ENCODE measurements around the gene CITED4.

Gene CITED4

DNA sequence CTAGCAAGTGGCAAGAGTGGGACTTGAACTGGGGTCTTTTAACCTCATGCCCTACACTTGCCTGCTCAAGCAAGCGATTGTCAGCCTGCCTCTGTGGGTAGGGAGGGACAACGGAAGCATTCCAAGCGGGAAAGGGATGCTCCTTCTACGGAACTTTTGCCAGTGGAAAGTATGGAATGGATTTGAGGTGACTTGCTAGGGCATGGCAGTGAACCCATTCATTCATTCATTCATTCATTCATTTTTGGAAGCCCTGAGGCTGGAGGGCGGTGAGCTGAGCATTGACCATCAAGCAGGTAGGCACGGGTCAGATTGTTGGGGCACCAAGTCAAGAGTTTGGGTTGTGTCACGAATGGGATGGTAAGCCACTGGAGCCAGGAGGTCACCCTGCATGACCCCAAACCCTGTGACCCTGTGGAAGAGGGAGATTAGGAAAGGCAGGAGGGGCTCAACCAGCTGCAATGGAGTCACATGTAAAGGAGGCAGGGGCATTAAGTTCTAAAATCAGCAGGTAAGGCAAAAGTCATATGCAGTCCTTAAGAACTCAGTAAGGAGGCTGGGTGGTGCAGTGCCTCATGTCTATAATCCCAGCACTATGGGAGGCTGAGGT, 11.8 kb upstream of the CITED4 start:
- TF ChIP-seq, protein P1, sequence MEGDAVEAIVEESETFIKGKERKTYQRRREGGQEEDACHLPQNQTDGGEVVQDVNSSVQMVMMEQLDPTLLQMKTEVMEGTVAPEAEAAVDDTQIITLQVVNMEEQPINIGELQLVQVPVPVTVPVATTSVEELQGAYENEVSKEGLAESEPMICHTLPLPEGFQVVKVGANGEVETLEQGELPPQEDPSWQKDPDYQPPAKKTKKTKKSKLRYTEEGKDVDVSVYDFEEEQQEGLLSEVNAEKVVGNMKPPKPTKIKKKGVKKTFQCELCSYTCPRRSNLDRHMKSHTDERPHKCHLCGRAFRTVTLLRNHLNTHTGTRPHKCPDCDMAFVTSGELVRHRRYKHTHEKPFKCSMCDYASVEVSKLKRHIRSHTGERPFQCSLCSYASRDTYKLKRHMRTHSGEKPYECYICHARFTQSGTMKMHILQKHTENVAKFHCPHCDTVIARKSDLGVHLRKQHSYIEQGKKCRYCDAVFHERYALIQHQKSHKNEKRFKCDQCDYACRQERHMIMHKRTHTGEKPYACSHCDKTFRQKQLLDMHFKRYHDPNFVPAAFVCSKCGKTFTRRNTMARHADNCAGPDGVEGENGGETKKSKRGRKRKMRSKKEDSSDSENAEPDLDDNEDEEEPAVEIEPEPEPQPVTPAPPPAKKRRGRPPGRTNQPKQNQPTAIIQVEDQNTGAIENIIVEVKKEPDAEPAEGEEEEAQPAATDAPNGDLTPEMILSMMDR (conservative IDR thresholded peaks at IDR 0.05; ENCODE audit: low read depth, low read length) = no peak
- Histone ChIP-seq H2AFZ (ENCODE audit: low read depth) (no peak overlapping the region), H4K20me1 (ENCODE audit: insufficient read depth) (no peaks in the 10 kb centered on the region), H3K79me2 (ENCODE audit: insufficient read depth, low read depth) (no peaks in the 10 kb centered on the region), H3K4me1 (ENCODE audit: low read depth, poor library complexity, severe bottlenecking) (no peaks in the 10 kb centered on the region), H3K4me2 (no peak overlapping the region), H3K4me3 (IDR thresholded peaks at IDR 0.05; ENCODE audit: insufficient read depth, low read depth, low read length) (no peak overlapping the region), H3K27ac (no peak overlapping the region), H3K9ac (no peak overlapping the region), H3K27me3 (ENCODE audit: insufficient read depth, low read depth) (no peaks in the 10 kb centered on the region), H3K36me3 (ENCODE audit: insufficient read depth) (no peaks in the 10 kb centered on the region)

DNA sequence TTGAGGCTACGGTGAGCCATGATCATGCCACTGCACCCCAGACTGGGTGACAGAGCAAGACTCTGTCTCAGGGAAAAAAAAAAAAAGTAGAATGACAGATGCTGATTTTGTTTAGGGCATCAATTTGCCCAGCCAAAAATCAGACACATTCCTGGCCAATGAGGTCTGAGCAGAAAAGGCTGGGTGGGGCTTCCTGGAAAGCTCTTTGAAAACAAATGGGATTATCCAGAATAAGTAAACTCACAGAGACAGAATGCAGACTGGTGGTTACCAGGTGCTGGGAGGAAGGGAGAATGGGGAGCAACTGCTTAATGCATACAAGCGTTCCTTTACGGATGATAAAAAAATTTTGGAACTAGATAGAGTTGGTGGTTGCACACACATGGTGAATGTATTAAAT, 10.1 kb upstream of the CITED4 start:
- H2AFZ ChIP-seq (ENCODE audit: low read depth) = no peak overlapping the region
- H3K4me3 ChIP-seq (IDR thresholded peaks at IDR 0.05; ENCODE audit: insufficient read depth, low read depth, low read length) = no peak overlapping the region
- H3K4me2 ChIP-seq = no peak overlapping the region
- no peaks in the 10 kb centered on the region for H4K20me1 ChIP-seq (ENCODE audit: insufficient read depth)
- no peaks in the 10 kb centered on the region for H3K27me3 ChIP-seq (ENCODE audit: insufficient read depth, low read depth)
- no peaks in the 10 kb centered on the region for H3K36me3 ChIP-seq (ENCODE audit: insufficient read depth)
- TF ChIP-seq, protein P1 (conservative IDR thresholded peaks at IDR 0.05; ENCODE audit: low read depth, low read length) = no peak
- no peak overlapping the region for H3K27ac ChIP-seq
- H3K9ac ChIP-seq = no peak overlapping the region
- no peaks in the 10 kb centered on the region for H3K4me1 ChIP-seq (ENCODE audit: low read depth, poor library complexity, severe bottlenecking)
- H3K79me2 ChIP-seq (ENCODE audit: insufficient read depth, low read depth) = no peaks in the 10 kb centered on the region

DNA sequence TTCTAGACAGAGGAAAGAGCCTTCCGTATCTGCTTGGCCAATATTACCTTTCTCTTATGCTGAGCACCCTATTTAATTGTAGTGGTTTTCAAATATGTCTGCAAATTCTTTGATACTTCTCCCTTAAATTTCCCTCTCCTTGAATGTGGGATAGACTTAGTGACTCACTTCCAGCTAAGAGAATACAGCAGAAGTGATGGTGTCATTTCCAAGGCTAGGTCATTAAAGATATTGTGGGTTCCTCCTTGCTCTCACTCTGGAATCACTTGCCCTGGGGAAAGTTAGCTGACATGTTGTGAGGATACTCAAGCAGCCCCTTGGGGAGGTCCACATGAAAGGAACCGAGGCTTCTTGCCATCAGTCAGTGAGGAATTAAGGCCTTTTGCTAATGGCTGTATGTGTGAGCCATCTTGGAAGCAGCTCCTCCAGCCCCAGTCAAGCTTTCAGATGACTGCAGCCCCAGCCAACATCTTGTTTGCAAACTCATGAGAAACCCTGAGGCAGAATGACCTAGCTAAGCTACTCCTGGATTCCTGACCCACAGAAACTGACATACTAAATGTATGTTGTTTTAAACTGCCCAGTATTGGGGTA, 8.1 kb upstream of the CITED4 start:
- Histone ChIP-seq H3K9ac (no peak overlapping the region), H3K79me2 (ENCODE audit: insufficient read depth, low read depth) (no peaks in the 10 kb centered on the region), H4K20me1 (ENCODE audit: insufficient read depth) (no peaks in the 10 kb centered on the region), H3K4me2 (no peak overlapping the region), H3K27ac (no peak overlapping the region), H3K27me3 (ENCODE audit: insufficient read depth, low read depth) (no peaks in the 10 kb centered on the region), H3K4me3 (IDR thresholded peaks at IDR 0.05; ENCODE audit: insufficient read depth, low read depth, low read length) (no peak overlapping the region), H2AFZ (ENCODE audit: low read depth) (no peak overlapping the region), H3K4me1 (ENCODE audit: low read depth, poor library complexity, severe bottlenecking) (no peaks in the 10 kb centered on the region), H3K36me3 (ENCODE audit: insufficient read depth) (no peaks in the 10 kb centered on the region)
- TF ChIP-seq, protein P1 (conservative IDR thresholded peaks at IDR 0.05; ENCODE audit: low read depth, low read length) = no peak

DNA sequence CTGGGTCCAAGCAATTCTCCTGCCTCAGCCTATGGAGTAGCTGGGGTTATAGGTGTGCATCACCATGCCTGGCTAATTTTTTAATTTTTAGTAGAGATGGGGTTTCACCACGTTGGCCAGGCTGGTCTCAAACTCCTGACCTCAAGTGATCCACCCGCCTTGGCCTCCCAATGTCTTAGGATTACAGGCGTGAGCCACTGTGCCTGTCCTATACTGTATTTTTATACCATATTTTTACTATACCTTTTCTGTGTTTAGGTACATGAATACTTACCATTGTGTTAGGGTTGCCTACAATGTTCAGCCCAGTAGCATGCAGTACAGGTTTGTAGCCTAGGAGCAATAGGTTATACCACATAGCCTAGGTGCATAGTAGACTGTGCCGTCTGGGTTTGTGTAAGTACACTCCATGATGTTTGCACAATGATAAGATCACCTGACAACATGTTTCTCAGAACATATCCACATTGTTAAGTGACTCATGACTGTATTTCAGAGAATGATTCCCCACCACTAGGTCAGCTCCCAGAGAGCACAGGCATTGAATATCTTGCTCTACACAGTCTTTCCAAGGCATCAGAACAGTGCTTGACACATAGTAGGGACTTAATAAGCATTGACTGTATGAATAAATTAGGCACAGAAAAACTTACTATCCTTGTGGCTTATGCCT, 6.0 kb upstream of the CITED4 start:
- H3K4me3 ChIP-seq (IDR thresholded peaks at IDR 0.05; ENCODE audit: insufficient read depth, low read depth, low read length) = no peak overlapping the region
- no peak overlapping the region for H2AFZ ChIP-seq (ENCODE audit: low read depth)
- no peaks in the 10 kb centered on the region for H3K79me2 ChIP-seq (ENCODE audit: insufficient read depth, low read depth)
- H3K4me1 ChIP-seq (ENCODE audit: low read depth, poor library complexity, severe bottlenecking) = no peaks in the 10 kb centered on the region
- TF ChIP-seq, protein P1 (conservative IDR thresholded peaks at IDR 0.05; ENCODE audit: low read depth, low read length) = no peak
- H3K36me3 ChIP-seq (ENCODE audit: insufficient read depth) = no peaks in the 10 kb centered on the region
- H4K20me1 ChIP-seq (ENCODE audit: insufficient read depth) = no peaks in the 10 kb centered on the region
- H3K27ac ChIP-seq = no peak overlapping the region
- no peak overlapping the region for H3K4me2 ChIP-seq
- no peak overlapping the region for H3K9ac ChIP-seq
- H3K27me3 ChIP-seq (ENCODE audit: insufficient read depth, low read depth) = no peaks in the 10 kb centered on the region
